ENCODE data around the gene ALOXE3. TPM values are rescaled to one million over a fixed set of nuclear protein-coding genes. Genes with fewer than 3 reads are reported as not detected.

ALOXE3 gene
- polyA plus RNA-seq, 3 donors = not detected

- no peak for TF ChIP-seq CTCF (IDR thresholded peaks at IDR 0.05)
- H3K27ac ChIP-seq (ENCODE audit: low read depth in 1 of 2, low read length in 2 of 2) = no peak overlapping the region
- Mint-ChIP-seq H3K36me3 (peaks cover 11 to 15% of the 10 kb centered on the region in 2 donors), H3K27me3 (ENCODE audit: low read depth in 3 of 3) (peaks cover 0 to 6% (median 4%) of the 10 kb centered on the region in 3 donors), H3K27ac (peak overlapping the region in 1 of 7 donors; percentile 41), H3K4me1 (peaks cover 18% of the 10 kb centered on the region), H3K9me3 (no peaks in the 10 kb centered on the region), H3K4me3 (no peak overlapping the region)
- intact Hi-C loops (cut with micrococcal nuclease) = no loop called here
- H3K79me2 ChIP-seq (ENCODE audit: insufficient read depth, low read length) = no peaks in the 10 kb centered on the region
- no peak overlapping the region for H3K4me3 ChIP-seq (replicated peaks in 1 of 3; ENCODE audit: low read depth in 2 of 3, low read length in 3 of 3)
- WGBS (ENCODE audit: insufficient coverage) = 93% methylated on average over 20 of the region's 24 CpGs
- no peaks in the 10 kb centered on the region for H3K9me3 ChIP-seq (replicated peaks in 1 of 2; ENCODE audit: control insufficient read depth in 1 of 2, insufficient read depth in 1 of 2, low read length in 2 of 2)
- peaks cover 0 to 2% of the 10 kb centered on the region in 2 donors for H3K36me3 ChIP-seq (replicated peaks in 1 of 2; ENCODE audit: control insufficient read depth in 1 of 2, insufficient read depth in 2 of 2, low read length in 2 of 2)
- DNase-seq = peak in 1 of 3 donors; percentile 1
- H3K4me1 ChIP-seq (ENCODE audit: control insufficient read depth in 1 of 2, insufficient read depth in 2 of 2, low read length in 2 of 2) = peaks cover 11 to 14% of the 10 kb centered on the region in 2 donors
- no peak overlapping the region for H3K9ac ChIP-seq (ENCODE audit: insufficient read depth, low read length, poor library complexity, severe bottlenecking)
- H3K27me3 ChIP-seq (ENCODE audit: control insufficient read depth in 2 of 2, insufficient read depth in 2 of 2, low read length in 2 of 2) = no peaks in the 10 kb centered on the region
- no peaks in the 10 kb centered on the region for H4K20me1 ChIP-seq (ENCODE audit: insufficient read depth, low read length)
- H2AFZ ChIP-seq (ENCODE audit: insufficient read depth, low read depth, low read length, poor library complexity, severe bottlenecking) = no peak overlapping the region
- no peak overlapping the region for H3K4me2 ChIP-seq (replicated peaks; ENCODE audit: extremely low read depth, low read length, poor library complexity, severe bottlenecking)
These were observed 71.2 kb downstream of the ALOXE3 start for GRCh38 chr17:8046929-8047768.

- Histone ChIP-seq H3K27ac (ENCODE audit: low read depth in 1 of 2, low read length in 2 of 2) (no peak overlapping the region), H3K4me3 (replicated peaks in 1 of 3; ENCODE audit: low read depth in 2 of 3, low read length in 3 of 3) (no peak overlapping the region), H3K9me3 (replicated peaks in 1 of 2; ENCODE audit: control insufficient read depth in 1 of 2, insufficient read depth in 1 of 2, low read length in 2 of 2) (no peaks in the 10 kb centered on the region), H4K20me1 (ENCODE audit: insufficient read depth, low read length) (no peaks in the 10 kb centered on the region), H3K79me2 (ENCODE audit: insufficient read depth, low read length) (no peaks in the 10 kb centered on the region), H3K27me3 (ENCODE audit: control insufficient read depth in 2 of 2, insufficient read depth in 2 of 2, low read length in 2 of 2) (no peaks in the 10 kb centered on the region), H3K4me1 (ENCODE audit: control insufficient read depth in 1 of 2, insufficient read depth in 2 of 2, low read length in 2 of 2) (peaks cover 18 to 21% of the 10 kb centered on the region in 2 donors), H3K36me3 (replicated peaks in 1 of 2; ENCODE audit: control insufficient read depth in 1 of 2, insufficient read depth in 2 of 2, low read length in 2 of 2) (peaks cover 0 to 2% of the 10 kb centered on the region in 2 donors), H3K9ac (ENCODE audit: insufficient read depth, low read length, poor library complexity, severe bottlenecking) (no peak overlapping the region), H3K4me2 (replicated peaks; ENCODE audit: extremely low read depth, low read length, poor library complexity, severe bottlenecking) (no peak overlapping the region), H2AFZ (ENCODE audit: insufficient read depth, low read depth, low read length, poor library complexity, severe bottlenecking) (no peak overlapping the region)
- Mint-ChIP-seq H3K9me3 (no peaks in the 10 kb centered on the region), H3K4me1 (peaks cover 26% of the 10 kb centered on the region), H3K36me3 (peaks cover 11 to 15% of the 10 kb centered on the region in 2 donors), H3K27ac (no peak overlapping the region), H3K27me3 (ENCODE audit: low read depth in 3 of 3) (peaks cover 0 to 4% (median 3%) of the 10 kb centered on the region in 3 donors), H3K4me3 (no peak overlapping the region)
- intact Hi-C loops (cut with micrococcal nuclease) = no loop called here
- WGBS (ENCODE audit: insufficient coverage) = over 99% methylated on average over 7 of the region's 11 CpGs
- DNase-seq = peak in 1 of 3 donors; percentile 2
- TF ChIP-seq CTCF (IDR thresholded peaks at IDR 0.05) = no peak
These were observed 71.9 kb downstream of the ALOXE3 start for GRCh38 chr17:8046306-8046928.

Small RNAs within 50 kb of the gene (small RNA-seq; reads per million reads assigned to genes)
- gene MIR4314 (ENCODE audit: insufficient read length, low read depth) = not detected

Other genes starting within 250 kb of the ALOXE3 start
- 10 to 100 TPM in 1 of 3 donors, under 1 TPM in 2; 0.55 to 67.9 (median 0.91) TPM for gene CHD3, start 229.7 kb downstream of the ALOXE3 start, polyA plus RNA-seq
- gene RNF227, start 202.2 kb downstream of the ALOXE3 start, polyA plus RNA-seq = 1 to 10 TPM in 2 of 3 donors, under 1 TPM in 1; 0.59 to 6.7 (median 1.3) TPM
- 10 to 100 TPM in 1 of 3 donors, not detected in 2; 11.7 TPM for gene KCNAB3, start 188.7 kb downstream of the ALOXE3 start, polyA plus RNA-seq
- 100 to 1,000 TPM; 172 to 266 (median 224) TPM for gene TRAPPC1, start 186.6 kb downstream of the ALOXE3 start, polyA plus RNA-seq
- 10 to 100 TPM in 1 of 3 donors, 1 to 10 TPM in 2; 4.7 to 22.8 (median 6.5) TPM for gene CNTROB, start 186.3 kb downstream of the ALOXE3 start, polyA plus RNA-seq
- gene GUCY2D, start 115.9 kb downstream of the ALOXE3 start, polyA plus RNA-seq = under 1 TPM in 2 of 3 donors, not detected in 1; 0.04 to 0.46 TPM
- 1 to 10 TPM; 1.7 to 2.8 (median 2.0) TPM for gene ALOX15B, start 79.5 kb downstream of the ALOXE3 start, polyA plus RNA-seq
- gene ALOX12B, start 30.8 kb downstream of the ALOXE3 start, polyA plus RNA-seq = not detected
- gene HES7, start 5.6 kb upstream of the ALOXE3 start, polyA plus RNA-seq = not detected
- gene PER1, start 33.9 kb upstream of the ALOXE3 start, polyA plus RNA-seq = 100 to 1,000 TPM in 1 of 3 donors, 1 to 10 TPM in 2; 5.6 to 457 (median 9.6) TPM
- gene VAMP2, start 44.4 kb upstream of the ALOXE3 start, polyA plus RNA-seq = 100 to 1,000 TPM in 1 of 3 donors, 10 to 100 TPM in 2; 10.2 to 139 (median 14.5) TPM
- 10 to 100 TPM; 20.5 to 37.4 (median 31.4) TPM for gene TMEM107, start 57.9 kb upstream of the ALOXE3 start, polyA plus RNA-seq
- gene BORCS6, start 71.7 kb upstream of the ALOXE3 start, polyA plus RNA-seq = 10 to 100 TPM in 2 of 3 donors, 1 to 10 TPM in 1; 5.4 to 14.1 (median 13.9) TPM
- 1 to 10 TPM in 1 of 3 donors, under 1 TPM in 2; 0.38 to 4.2 (median 0.79) TPM for gene AURKB, start 92.1 kb upstream of the ALOXE3 start, polyA plus RNA-seq
- 10 to 100 TPM in 1 of 3 donors, 1 to 10 TPM in 2; 2.2 to 49.1 (median 4.1) TPM for gene CTC1, start 129.5 kb upstream of the ALOXE3 start, polyA plus RNA-seq
- 10 to 100 TPM in 1 of 3 donors, 1 to 10 TPM in 2; 4.1 to 12.8 (median 4.4) TPM for gene PFAS, start 130.8 kb upstream of the ALOXE3 start, polyA plus RNA-seq
- 10 to 100 TPM; 27.3 to 34.3 (median 31.7) TPM for gene RANGRF, start 170.2 kb upstream of the ALOXE3 start, polyA plus RNA-seq
- 10 to 100 TPM in 1 of 3 donors, 1 to 10 TPM in 1, under 1 TPM in 1; 0.96 to 10.9 (median 3.8) TPM for gene SLC25A35, start 176.9 kb upstream of the ALOXE3 start, polyA plus RNA-seq
- gene ARHGEF15, start 191.7 kb upstream of the ALOXE3 start, polyA plus RNA-seq = not detected
- not detected for gene ODF4, start 221.3 kb upstream of the ALOXE3 start, polyA plus RNA-seq